ENCODE measurements around the gene EGFL7.
"Not testable (repeated sequence)": the region's sequence is repeated elsewhere in the genome, so short reads cannot be mapped to it uniquely, and the experiment has no call there.

EGFL7 gene

GRCh38 chr9:136629879-136630661, 32.6 kb upstream of the EGFL7 start:
- Mint-ChIP-seq H3K27ac (no peak overlapping the region), H3K4me1 (peaks cover 15% of the 10 kb centered on the region in 2 donors), H3K9me3 (no peaks in the 10 kb centered on the region), H3K27me3 (peaks cover 35 to 42% of the 10 kb centered on the region in 2 donors), H3K4me3 (peak overlapping the region in 1 of 2 donors; percentile 38), H3K36me3 (no peaks in the 10 kb centered on the region)
- DNase-seq, result peak; percentile 52
- peak; percentile 63 to 72 for ATAC-seq (replicated peaks)

DNA sequence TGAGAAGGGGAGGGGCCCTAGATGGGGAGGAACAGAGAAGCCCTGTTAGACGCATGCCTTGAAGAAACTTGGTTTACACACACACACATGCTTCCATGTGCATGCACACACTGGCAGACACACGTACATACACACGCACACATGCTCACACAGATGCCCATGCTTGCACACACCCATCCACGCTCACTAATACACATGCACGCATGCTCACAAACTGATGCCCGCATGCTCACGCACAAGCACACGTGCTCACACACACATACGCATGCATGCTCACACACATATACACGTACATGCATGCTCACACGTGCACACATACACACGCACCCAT, 32.1 kb upstream of the EGFL7 start:
- H3K27me3 Mint-ChIP-seq, result peaks cover 31 to 37% of the 10 kb centered on the region in 2 donors
- no peaks in the 10 kb centered on the region for H3K36me3 Mint-ChIP-seq
- H3K4me3 Mint-ChIP-seq, result no peak overlapping the region
- ATAC-seq (replicated peaks), result peak in 1 of 2 donors; percentile 2
- H3K27ac Mint-ChIP-seq, result no peak overlapping the region
- DNase-seq, result no peak
- H3K9me3 Mint-ChIP-seq, result no peaks in the 10 kb centered on the region
- H3K4me1 Mint-ChIP-seq, result peaks cover 10 to 13% of the 10 kb centered on the region in 2 donors

GRCh38 chr9:136631038-136632000, 31.4 kb upstream of the EGFL7 start:
- H3K4me1 Mint-ChIP-seq, result peaks cover 5 to 11% of the 10 kb centered on the region in 2 donors
- no peaks in the 10 kb centered on the region for H3K36me3 Mint-ChIP-seq
- H3K27me3 Mint-ChIP-seq, result peaks cover 27 to 31% of the 10 kb centered on the region in 2 donors
- no peak overlapping the region for H3K27ac Mint-ChIP-seq
- DNase-seq (peak; percentile 61), ATAC-seq (replicated peaks) (peak; percentile 94 to 95)
- no peaks in the 10 kb centered on the region for H3K9me3 Mint-ChIP-seq
- no peak overlapping the region for H3K4me3 Mint-ChIP-seq

DNA sequence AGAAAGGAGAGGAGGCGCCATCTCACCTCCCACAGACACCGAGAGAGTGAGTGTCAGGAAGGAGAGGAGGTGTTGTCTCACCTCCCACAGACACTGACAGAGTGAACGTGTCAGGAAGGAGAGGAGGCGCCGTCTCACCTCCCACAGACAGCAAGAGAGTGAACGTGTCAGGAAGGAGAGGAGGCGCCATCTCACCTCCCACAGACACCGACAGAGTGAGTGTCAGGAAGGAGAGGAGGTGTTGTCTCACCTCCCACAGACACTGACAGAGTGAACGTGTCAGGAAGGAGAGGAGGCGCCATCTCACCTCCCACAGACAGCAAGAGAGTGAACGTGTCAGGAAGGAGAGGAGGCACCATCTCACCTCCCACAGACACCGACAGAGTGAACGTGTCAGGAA, 30.6 kb upstream of the EGFL7 start:
- H3K9me3 Mint-ChIP-seq; H3K36me3 Mint-ChIP-seq; DNase-seq; H3K27ac Mint-ChIP-seq; ATAC-seq (replicated peaks); H3K4me3 Mint-ChIP-seq: not testable (repeated sequence)
- H3K4me1 Mint-ChIP-seq, result peaks cover 5 to 11% of the 10 kb centered on the region in 2 donors
- H3K27me3 Mint-ChIP-seq, result peaks cover 27 to 31% of the 10 kb centered on the region in 2 donors

GRCh38 chr9:136632491-136633106, 30.1 kb upstream of the EGFL7 start:
- H3K4me3 Mint-ChIP-seq; DNase-seq; H3K36me3 Mint-ChIP-seq; ATAC-seq (replicated peaks); H3K27ac Mint-ChIP-seq; H3K9me3 Mint-ChIP-seq: not testable (repeated sequence)
- Mint-ChIP-seq H3K4me1 (peaks cover 5 to 11% of the 10 kb centered on the region in 2 donors), H3K27me3 (peaks cover 23 to 26% of the 10 kb centered on the region in 2 donors)

- H3K27ac Mint-ChIP-seq, result no peak overlapping the region
- H3K9me3 Mint-ChIP-seq, result no peaks in the 10 kb centered on the region
- H3K4me1 Mint-ChIP-seq, result peaks cover 0 to 4% of the 10 kb centered on the region in 2 donors
- DNase-seq (no peak), ATAC-seq (replicated peaks) (no peak)
- no peak overlapping the region for H3K4me3 Mint-ChIP-seq
- H3K36me3 Mint-ChIP-seq, result no peaks in the 10 kb centered on the region
- peaks cover 4 to 8% of the 10 kb centered on the region in 2 donors for H3K27me3 Mint-ChIP-seq
These were observed 27.8 kb upstream of the EGFL7 start for GRCh38 chr9:136634904-136635303.

GRCh38 chr9:136640171-136641111, 22.3 kb upstream of the EGFL7 start:
- Mint-ChIP-seq H3K4me1 (peaks cover 6 to 20% of the 10 kb centered on the region in 2 donors), H3K27me3 (peaks cover 13 to 38% of the 10 kb centered on the region in 2 donors), H3K27ac (no peak overlapping the region), H3K4me3 (no peak overlapping the region), H3K36me3 (no peaks in the 10 kb centered on the region), H3K9me3 (no peaks in the 10 kb centered on the region)
- ATAC-seq (replicated peaks), result no peak
- no peak for DNase-seq

- Mint-ChIP-seq H3K27ac (no peak overlapping the region), H3K9me3 (no peaks in the 10 kb centered on the region), H3K36me3 (no peaks in the 10 kb centered on the region), H3K4me1 (peaks cover 9 to 39% of the 10 kb centered on the region in 2 donors), H3K27me3 (peaks cover 21 to 52% of the 10 kb centered on the region in 2 donors), H3K4me3 (no peak overlapping the region)
- no peak for DNase-seq
- ATAC-seq (replicated peaks), result no peak
These were observed 20.2 kb upstream of the EGFL7 start for GRCh38 chr9:136642439-136642921.

DNA sequence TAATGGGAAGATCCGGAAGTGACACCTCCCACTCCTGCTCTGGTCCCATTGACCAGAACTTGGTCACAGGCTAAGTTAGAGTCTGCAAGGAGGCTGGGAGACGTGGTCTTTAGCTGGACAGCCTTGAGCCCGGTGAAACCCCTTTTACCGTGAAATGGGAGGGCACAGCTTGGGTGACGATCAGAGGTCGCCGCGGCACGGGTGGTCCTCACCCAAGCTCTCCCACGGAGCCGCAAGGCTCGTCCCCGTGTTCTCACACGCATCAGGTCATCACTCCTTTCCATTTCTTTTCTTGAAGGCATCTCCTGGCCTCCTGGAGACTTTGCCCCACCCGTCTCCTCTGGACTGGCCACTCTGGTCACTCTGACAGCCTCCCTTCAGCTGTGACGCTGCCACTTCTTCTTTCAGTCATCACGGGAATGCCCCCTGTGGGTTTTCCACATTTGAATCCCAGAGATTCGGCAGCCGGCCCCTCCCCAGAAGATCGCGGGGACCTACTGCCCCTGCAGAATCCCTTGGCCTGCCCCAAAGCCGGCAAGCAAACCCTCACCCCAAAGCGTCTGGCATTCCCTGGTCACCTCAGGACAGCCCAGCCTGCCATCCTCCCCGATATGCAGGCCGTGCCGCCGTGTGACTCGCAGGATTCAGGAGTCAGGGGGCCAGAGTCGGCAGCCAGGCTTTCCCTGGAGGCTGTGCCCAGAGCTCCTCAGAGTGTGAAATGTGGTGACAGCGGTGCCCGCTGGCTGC, 18.9 kb upstream of the EGFL7 start:
- H3K4me1 Mint-ChIP-seq, result peaks cover 11 to 43% of the 10 kb centered on the region in 2 donors
- peak overlapping the region; percentile 47 for H3K27ac Mint-ChIP-seq
- peak overlapping the region; percentile 10 to 25 for H3K4me3 Mint-ChIP-seq
- ATAC-seq (replicated peaks) (peak in 1 of 2 donors; percentile 4), DNase-seq (no peak)
- H3K27me3 Mint-ChIP-seq, result peaks cover 24 to 55% of the 10 kb centered on the region in 2 donors
- H3K9me3 Mint-ChIP-seq, result no peaks in the 10 kb centered on the region
- H3K36me3 Mint-ChIP-seq, result no peaks in the 10 kb centered on the region

DNA sequence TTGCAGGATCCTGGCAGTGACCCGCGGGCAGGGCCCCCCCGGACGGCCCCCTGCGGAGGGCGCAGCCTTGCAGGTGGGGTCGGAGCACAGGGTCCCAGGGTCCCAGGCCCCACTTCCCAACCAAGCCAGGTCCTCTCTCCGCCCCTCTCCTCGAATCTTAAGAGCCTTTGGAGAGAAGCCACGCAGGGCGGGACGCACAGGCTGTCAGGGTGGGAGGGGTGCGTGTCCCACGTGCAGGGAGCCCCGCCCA, 18.4 kb upstream of the EGFL7 start:
- H3K4me3 Mint-ChIP-seq, result peak overlapping the region in 1 of 2 donors; percentile 72
- H3K36me3 Mint-ChIP-seq, result no peaks in the 10 kb centered on the region
- no peak overlapping the region for H3K27ac Mint-ChIP-seq
- no peaks in the 10 kb centered on the region for H3K9me3 Mint-ChIP-seq
- ATAC-seq (replicated peaks) (no peak), DNase-seq (no peak)
- peaks cover 11 to 46% of the 10 kb centered on the region in 2 donors for H3K4me1 Mint-ChIP-seq
- H3K27me3 Mint-ChIP-seq, result peaks cover 26 to 57% of the 10 kb centered on the region in 2 donors

DNA sequence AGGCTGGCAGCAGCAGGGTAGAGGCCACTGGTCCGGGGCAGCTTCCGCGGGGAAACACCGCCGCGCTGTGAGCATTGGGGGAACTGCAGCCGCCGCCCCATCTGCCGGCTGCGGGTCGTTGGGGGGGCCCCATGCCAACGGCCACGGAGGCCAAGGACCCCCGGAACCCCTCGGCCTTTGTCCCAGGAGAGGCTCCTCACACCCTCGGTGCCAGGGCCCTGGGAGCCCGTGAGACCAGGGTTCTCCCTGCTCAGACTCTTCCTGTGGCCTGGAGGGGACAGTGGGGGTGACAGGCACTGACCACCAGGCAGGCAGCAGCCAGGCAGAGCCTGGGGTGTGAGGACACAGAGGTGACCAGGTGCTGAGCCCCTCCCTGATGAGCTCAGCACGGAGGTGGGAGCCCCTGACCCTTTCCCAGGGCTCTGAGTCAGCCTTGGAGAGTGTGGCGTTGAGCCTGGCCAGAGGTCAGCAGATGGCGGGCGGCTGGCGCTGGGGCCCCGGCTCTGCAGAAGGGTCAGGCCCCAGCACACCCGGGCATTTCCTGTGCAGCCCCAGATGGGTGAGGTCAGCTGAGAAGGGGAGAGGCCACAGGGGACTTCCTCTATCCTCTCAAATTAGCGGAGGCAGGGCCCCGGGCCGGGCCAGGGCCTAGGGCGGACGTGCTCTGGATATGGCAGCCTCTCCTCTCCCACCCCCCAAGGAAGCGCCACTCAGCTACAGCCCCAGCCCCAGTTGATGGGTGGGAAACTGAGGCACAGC, 17.9 kb upstream of the EGFL7 start:
- H3K27me3 Mint-ChIP-seq, result peaks cover 26 to 57% of the 10 kb centered on the region in 2 donors

DNA sequence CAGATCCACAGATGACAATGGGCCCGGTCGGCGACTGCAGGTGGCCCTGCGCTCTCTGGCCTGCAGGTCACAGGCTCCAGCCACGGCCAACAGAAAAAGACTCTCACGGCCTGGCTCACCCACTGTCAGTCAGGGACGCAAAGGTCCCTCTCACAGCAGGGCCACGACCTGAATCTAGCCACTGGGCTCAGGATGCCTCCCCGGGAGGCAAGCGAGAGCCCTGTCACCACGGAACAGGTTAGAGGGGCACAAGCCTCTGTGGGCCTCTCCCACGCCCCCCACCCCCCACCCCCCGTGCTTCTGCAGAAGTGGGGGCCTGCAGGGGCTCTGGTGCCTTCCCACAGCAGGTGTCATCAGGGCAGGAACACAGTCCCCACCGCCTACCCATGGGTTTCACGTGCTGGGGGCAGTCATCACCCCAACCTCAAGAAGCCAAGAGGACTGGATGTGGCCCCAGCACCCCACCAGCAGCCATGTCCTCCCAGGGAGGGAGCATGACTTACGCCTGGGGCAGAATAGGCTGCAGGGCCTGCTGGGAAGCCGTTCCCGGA, 17.3 kb upstream of the EGFL7 start:
- H3K4me1 Mint-ChIP-seq, result peaks cover 11 to 49% of the 10 kb centered on the region in 2 donors
- H3K9me3 Mint-ChIP-seq, result no peaks in the 10 kb centered on the region
- no peak for DNase-seq
- peak in 1 of 2 donors; percentile 5 for ATAC-seq (replicated peaks)
- peaks cover 21 to 53% of the 10 kb centered on the region in 2 donors for H3K27me3 Mint-ChIP-seq
- peak overlapping the region in 1 of 2 donors; percentile 11 for H3K4me3 Mint-ChIP-seq
- H3K36me3 Mint-ChIP-seq, result no peaks in the 10 kb centered on the region
- no peak overlapping the region for H3K27ac Mint-ChIP-seq

More for the DNA sequence above, 17.9 kb upstream of the EGFL7 start:
- ATAC-seq (replicated peaks), result peak; percentile 92 to 96
- Mint-ChIP-seq H3K27ac (no peak overlapping the region), H3K9me3 (no peaks in the 10 kb centered on the region), H3K4me3 (peak overlapping the region in 1 of 2 donors; percentile 72), H3K36me3 (no peaks in the 10 kb centered on the region), H3K4me1 (peaks cover 11 to 46% of the 10 kb centered on the region in 2 donors)
- DNase-seq, result peak; percentile 71
